ENCODE measurements around the gene NGDN. TPM values are rescaled to one million over a fixed set of nuclear protein-coding genes. Genes with fewer than 3 reads are reported as not detected.

NGDN gene
- polyA plus RNA-seq, 4 donors: 62.3 to 67.5 (median 64.8) TPM

DNA sequence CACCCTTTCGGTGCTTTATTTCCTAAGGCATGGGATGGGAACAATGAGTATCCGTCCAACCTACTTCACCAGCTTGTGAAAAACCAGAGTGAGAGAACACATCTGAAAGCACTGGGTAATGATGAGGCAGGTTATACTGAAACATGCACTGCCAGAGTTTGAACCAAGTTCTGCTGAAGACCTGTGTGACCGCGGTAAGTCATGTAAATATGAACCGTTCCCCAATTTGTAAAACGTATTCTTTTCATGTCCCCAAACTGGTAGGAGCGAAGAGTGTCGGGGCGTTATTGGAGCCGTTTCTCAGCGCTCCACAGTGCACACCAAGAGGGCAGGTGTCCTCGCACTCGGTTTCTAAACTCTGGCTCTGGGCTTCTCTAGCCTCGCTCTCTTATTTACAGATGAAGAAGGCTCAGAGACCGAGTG lies 788 bp upstream of the NGDN start:
- DNase-seq (ENCODE audit: low read depth in 4 of 4, low spot score in 3 of 4): no peak

DNA sequence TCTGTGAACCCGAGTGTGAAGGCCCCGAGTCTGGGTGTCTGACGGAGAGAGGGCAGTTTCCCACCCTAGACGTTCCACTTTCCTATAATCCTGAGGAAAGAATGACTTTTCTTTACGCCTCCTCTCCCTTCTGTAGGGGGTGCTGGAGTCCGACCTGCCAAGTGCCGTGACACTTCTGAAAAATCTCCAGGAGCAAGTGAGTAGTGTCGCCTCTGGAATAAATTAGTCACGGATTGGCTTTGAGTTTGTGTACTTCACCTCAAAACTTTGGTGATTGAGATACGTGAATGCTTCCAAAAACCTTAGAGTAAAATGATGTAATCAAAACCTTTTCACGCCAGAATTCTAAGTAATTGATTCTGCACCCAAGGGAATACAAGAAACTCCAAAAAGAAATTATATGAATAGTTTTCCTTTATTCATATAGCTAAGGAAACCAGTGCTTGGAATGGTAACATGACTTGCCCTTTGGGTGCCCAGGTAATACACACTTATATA lies 452 bp downstream of the NGDN start:
- DNase-seq (ENCODE audit: low read depth in 4 of 4, low spot score in 3 of 4): no peak

DNA sequence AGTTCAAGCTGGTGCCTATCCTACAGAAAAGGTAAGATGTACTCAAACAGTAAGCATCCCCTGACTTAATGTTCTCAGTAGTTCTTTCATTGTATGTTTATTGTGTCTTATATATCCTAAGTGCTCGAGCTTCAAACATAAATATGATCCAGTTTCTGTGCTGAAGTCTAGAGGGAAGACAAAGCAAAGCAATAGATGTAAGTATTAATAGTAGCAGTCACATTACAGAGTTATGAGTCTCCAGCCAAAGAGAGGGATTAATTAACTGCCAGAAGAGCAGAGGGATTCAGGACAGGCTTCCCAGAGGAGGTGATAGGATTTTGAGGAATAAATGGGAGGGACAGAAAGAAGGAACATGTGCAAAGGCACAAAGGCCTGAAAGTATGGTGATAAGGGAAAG lies 1.4 kb downstream of the NGDN start:
- DNase-seq (ENCODE audit: low read depth in 4 of 4, low spot score in 3 of 4): no peak

DNA sequence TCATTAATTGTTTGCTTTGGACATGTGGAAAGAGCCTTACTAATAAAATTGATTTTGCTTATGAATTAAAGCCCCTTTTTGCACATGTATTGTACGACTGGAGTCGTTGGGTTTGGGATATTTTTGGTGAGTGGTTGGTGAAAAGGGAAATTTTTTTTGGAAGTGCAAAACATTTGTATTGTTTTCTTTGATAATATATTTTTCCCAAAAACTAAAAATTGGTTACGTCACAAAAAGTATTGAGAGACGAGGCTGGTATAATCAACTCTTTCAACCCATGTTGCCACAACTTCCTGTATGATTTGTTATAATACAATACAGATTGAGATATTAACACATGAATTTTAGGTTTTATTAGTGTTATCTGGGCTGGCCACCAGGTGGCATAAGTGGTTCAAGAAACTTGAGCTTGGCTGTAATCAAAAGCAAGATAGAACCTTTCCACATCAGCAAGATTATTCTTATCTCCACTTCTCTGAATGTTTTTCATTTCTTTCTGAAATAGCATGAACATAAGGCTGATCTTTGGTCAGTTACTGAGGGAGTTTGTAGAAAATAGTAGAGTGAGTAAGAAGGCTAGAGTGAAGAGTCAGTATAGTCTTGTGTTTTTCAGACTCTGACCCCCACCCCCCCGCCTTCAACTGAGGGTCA lies 8.7 kb downstream of the NGDN start:
- peak in 3 of 4 donors; percentile 28 to 44 (median 35) for DNase-seq (ENCODE audit: low read depth in 4 of 4, low spot score in 3 of 4)

DNA sequence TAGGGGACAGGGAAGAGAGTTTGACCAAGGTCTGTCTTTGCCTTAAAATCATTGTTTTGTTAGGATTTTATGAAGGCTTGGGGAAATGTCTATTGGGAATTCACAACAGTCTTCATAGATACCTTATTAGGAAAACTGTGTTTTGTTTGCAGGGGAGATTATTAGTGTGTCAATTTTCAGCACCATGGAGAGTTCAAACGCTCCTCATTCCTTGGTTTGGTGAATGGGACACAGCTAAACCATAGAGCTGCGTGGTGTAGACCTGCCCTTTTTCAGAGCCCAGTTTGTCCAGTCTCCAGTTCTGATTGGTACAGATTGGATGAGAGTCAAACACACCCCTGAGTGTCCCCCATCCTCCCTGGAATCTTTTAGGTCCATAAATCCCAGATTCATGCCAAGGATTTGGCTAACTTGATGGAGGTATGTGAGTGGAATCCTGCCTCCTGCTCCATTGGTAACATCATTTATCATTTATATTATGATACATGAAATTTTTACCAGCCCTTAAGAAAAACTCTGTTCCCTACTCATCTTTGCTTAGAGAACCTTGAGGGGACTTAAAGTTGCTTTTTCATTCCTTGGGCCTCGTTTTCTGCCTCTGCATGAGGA lies 12.0 kb downstream of the NGDN start:
- peak in 1 of 4 donors; percentile 12 for DNase-seq (ENCODE audit: low read depth in 4 of 4, low spot score in 3 of 4)

- DNase-seq (ENCODE audit: low read depth in 4 of 4, low spot score in 3 of 4): no peak
Observed at GRCh38 chr14:23481979-23482822, 12.7 kb downstream of the NGDN start.

GRCh38 chr14:23482823-23483148 lies 13.3 kb downstream of the NGDN start:
- no peak for DNase-seq (ENCODE audit: low read depth in 4 of 4, low spot score in 3 of 4)

GRCh38 chr14:23483236-23483854 lies 13.8 kb downstream of the NGDN start:
- no peak for DNase-seq (ENCODE audit: low read depth in 4 of 4, low spot score in 3 of 4)

DNA sequence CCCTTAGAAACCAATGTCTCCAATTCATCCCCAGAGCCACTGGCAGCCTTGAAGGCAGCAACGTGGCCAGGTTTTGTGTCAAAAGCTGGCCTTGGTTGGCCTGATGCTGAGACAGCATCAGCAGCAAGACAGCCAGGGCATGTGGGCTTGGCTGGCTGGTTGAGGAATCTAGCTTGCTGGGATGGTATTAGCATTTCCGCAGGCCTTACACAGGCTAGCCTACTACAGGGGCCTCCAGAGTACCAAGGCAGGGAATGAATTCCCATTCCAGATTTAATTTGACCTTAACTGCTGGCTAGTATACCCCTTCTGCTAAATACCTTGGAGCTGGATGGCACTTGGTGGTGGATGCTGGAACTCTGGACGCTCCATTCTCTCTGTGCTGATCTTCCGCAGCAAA lies 15.8 kb downstream of the NGDN start:
- DNase-seq (ENCODE audit: low read depth in 4 of 4, low spot score in 3 of 4): no peak

DNA sequence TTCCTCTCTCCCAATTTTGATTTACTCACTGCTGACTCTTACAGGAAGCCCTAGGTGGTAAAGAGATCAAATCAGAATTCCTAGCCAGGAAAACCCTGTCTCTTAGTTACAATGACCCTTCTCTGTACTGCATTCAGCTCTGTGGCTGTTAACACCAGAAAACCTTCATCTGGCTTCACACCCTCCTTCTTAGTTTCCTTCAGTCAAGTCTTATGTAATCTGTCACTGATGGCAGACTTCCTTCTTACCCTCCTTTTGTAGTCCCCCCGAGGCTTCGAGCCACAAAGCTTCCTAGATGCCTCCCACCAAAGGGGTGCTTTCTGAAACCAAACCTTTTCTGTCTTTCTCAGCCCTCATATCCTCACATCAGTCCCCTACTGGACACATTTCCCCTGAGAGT lies 16.5 kb downstream of the NGDN start:
- DNase-seq (ENCODE audit: low read depth in 4 of 4, low spot score in 3 of 4): no peak

GRCh38 chr14:23487216-23487615 lies 17.7 kb downstream of the NGDN start:
- no peak for DNase-seq (ENCODE audit: low read depth in 4 of 4, low spot score in 3 of 4)

GRCh38 chr14:23492618-23493272 lies 23.2 kb downstream of the NGDN start:
- no peak for DNase-seq (ENCODE audit: low read depth in 4 of 4, low spot score in 3 of 4)

GRCh38 chr14:23494223-23494622 lies 24.7 kb downstream of the NGDN start:
- DNase-seq (ENCODE audit: low read depth in 4 of 4, low spot score in 3 of 4): no peak

GRCh38 chr14:23512156-23512555 lies 42.7 kb downstream of the NGDN start:
- DNase-seq (ENCODE audit: low read depth in 4 of 4, low spot score in 3 of 4): no peak

DNA sequence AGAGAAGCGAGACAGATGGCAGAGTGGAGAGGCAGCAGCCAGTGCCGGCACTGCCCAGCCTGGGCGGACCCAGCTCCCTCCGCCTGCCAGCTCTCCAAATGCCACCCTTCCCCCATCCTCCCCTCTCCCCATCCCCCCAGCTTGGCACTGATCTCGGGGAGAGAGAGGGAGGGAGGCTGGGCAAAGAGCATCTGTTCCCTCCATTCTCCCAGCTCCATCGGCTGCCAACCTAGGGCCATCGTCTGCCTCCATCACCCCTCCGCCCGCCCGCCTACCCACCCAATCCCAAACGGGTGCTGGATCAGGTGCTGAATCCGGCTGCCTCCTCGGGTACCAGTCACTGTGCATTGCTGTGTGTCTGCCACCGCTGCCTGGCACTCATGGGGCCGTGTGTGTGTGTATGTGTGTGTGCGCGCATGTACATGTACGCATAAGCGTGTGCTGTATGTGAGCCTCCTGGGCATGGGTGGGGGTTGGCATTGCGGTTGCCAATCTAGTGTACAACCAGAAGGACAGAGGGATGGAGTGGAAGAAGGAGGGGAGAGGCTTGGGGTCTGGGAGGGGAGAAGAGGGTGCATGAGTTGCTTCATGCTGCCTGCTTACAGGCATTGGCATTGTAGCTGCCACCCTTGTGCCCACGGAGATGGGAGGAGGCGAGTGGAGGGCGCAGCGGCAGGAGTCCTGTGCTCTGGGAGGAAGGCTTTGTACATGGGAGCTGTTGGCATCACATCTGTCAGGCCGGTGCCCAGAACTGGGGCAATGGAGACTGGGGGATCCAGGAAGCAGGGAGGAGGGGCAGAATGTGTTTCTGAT lies 43.7 kb downstream of the NGDN start:
- DNase-seq (ENCODE audit: low read depth in 4 of 4, low spot score in 3 of 4): no peak

DNA sequence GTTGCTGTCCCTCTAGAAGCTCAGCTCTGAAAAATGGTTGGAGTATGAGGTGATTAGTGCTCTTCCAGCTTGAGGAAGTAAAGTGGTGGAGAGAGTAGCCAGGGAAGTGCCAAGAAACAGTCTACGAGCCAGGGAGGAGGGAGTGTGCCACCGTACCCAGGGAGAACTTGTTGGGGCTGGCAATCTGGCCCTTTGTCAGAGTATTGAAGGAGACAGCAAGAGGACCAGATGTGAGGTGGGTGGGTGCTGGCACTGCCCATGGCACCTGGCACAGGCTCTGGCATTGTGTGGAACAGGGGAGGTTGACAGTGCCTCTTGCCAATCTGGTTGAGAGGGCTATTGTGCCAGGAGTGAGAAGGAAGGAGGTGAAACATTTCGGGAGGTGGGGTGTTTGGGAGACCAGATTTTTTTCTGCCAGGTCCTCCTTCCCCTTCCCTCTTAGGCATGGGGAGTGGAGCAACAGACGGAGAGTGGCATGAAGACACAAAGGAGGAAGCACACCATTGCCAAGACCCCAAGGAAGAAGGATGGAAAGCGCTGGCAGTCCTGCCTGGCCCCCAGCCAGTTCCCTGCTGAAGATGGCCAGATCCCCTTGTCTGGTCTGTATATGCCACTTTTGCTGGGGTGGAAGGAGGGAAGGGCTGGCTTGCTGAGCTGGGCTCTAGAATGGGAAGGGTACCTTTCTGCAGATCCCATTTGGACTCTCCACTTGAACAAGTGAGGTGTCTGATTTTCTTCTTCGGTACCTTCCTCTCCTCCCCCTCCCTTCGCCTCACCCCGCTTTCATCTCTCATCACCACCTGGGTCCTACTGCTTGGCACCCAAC lies 44.5 kb downstream of the NGDN start:
- no peak for DNase-seq (ENCODE audit: low read depth in 4 of 4, low spot score in 3 of 4)

- no peak for DNase-seq (ENCODE audit: low read depth in 4 of 4, low spot score in 3 of 4)
Observed at GRCh38 chr14:23514644-23514957, 45.1 kb downstream of the NGDN start.

DNA sequence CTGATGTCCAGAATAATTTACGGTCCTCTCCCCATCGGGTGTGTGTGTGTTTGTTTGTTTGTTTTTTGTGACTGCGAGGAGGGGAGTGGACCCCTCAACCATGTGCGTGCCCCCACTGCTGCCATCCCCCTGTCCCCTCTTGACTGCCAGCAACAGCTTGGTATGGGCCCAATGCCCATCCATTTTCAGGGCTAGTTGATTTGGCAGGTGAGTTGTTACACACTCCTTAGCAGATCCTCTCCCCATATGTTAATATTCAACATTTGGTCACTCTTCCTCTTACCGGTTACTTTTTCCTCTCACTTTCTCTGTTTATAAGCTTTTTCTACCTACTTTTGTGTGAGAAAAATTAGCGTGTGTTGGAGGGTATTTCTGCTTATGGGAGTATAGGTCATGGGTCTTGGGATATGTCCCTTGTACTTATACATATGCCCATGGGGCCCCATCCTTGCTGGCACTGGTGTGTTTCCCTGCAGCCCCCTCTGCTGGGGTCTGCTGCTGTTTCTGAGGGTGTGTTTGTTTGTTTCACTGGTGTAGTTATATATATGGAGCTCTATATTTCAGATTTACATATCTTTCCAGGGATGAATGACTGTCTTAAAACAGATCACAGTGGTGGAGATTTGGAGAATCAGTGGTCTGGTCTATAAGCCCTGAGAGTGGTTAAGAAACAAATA lies 48.3 kb downstream of the NGDN start:
- DNase-seq (ENCODE audit: low read depth in 4 of 4, low spot score in 3 of 4): no peak

GRCh38 chr14:23518709-23519108 lies 49.2 kb downstream of the NGDN start:
- no peak for DNase-seq (ENCODE audit: low read depth in 4 of 4, low spot score in 3 of 4)
